Left ventricle myocardium superior (tissue), 1 donor: Measurements from ENCODE around the gene CACNA2D4. TPM values are rescaled to one million over a fixed set of nuclear protein-coding genes. Genes with fewer than 3 reads are reported as not detected.
"Not testable (repeated sequence)": the region's sequence is repeated elsewhere in the genome, so short reads cannot be mapped to it uniquely, and the experiment has no call there.

Source experiments
- ATAC-seq: fragments of 200-7000 bp; cut with Tn5 transposase; one replicate; pipeline ENCODE4 v1.9.1; 2020; ENCODE audit warnings: mild to moderate bottlenecking, moderate library complexity
- DNase-seq: peaks from one replicate; pipeline ENCODE4 v3.0.0-alpha.2; 2020
- intact Hi-C: fragments of 100-400 bp; cut with micrococcal nuclease; formaldehyde crosslinking; loops from one replicate; pipeline ENCODE4 v1.11.0; 2022
- total RNA-seq: library from RNA; stranded (reverse); fragmentation: NEBNext Ultra II Directional; extraction: Animal tissue kit (Norgen Biotek cat#: 25700); gene quantifications from one replicate; pipeline ENCODE4 v1.2.1, GENCODE V29; 2021
- donor health status: DM: no; HTN: yes; CAD: no; lungs with severe emphysema.

The CACNA2D4 gene
- total RNA-seq, 1 donor from 2014 or later = 1.0 TPM

DNA sequence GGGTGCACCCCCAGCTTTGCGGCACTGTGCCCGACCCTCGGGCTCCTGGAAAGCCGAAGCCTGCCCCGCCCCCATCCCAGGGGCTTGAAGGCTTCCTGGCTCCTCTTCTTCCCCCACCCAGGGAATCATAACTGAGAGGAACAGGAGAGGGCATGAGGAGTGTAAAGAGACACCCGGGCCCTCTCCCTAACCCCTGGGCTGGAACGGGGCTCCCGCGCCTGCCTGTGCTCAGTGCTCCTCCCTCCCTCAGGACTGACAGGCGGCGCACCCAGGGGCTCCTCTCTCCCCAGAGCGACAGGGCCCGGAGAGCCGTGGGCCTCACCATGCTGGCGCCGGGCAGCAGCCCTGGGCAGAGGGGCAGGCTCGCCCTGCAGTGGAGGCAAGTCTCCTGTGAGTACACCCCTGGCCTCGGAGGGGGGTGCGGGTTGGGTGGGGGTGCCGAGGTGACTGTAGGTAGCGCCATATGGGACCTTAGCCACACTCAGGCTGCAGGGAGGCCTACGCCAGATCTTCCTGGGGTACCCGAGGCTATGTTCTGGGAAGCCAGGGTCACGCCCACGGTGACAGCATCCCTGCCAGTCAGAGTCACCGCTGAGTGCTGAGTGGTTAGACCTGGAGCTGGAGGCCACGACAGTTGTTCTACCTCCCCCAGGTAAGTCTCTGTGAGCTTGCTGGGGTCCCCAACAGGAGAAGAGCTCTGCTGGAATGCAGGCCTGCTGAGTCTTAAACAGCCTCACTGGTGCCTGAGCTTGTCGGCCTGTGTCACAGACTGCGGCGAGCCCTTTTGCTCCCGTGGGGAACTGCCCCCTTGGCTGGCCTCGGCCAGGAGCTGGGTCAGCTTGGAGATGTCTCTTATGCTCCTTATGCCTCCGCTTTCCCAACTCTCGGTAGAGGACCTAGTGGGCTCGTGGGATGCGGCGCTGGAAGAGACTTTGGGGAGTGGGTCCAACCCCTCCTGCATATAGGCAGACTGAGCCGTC is 90.3 kb downstream of the CACNA2D4 start:
- intact Hi-C loops = no loop called here
- DNase-seq (no peak), ATAC-seq (no peak)

DNA sequence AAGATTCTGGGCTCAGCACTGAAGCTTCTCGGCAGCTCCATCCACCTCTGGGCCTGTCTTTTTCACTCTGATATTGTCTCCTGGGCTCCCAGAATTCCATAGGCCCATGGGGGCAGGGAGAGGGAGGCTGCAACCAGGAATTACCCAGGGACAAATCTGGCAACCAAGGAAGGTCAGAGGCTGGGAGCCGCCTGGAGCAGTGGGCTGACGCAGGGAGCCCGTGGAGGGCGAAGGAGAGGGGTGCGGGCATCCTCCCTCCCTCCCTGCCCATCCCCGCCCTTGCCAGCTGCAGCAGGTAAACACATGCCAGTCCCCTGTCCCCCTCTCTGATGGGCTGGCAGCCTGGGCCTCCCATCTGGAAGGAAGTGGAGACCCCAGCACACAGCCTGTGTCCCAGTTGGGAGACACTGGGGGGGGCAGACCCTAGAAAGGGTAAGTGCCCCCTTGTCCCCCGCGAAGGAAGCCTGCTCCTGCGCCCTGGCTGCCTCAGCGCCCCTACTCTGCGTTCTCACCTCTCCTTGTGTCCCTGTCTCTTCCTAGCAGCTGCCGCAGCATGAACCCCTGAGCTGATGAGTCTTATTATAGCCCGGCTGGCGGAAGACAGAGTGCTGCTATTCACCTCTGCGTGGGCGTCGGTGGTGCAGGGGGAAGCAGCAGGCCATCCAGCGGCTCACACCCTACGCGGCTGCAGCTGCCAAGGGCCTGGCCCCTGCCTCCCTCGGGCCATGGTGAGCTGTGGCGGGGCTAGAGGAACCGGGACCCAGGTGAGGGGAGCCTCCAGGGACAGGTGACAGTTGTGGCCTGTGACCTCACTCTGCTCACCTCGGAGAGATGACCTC is 91.4 kb downstream of the CACNA2D4 start:
- no peak for DNase-seq
- intact Hi-C loops = no loop called here
- no peak for ATAC-seq

DNA sequence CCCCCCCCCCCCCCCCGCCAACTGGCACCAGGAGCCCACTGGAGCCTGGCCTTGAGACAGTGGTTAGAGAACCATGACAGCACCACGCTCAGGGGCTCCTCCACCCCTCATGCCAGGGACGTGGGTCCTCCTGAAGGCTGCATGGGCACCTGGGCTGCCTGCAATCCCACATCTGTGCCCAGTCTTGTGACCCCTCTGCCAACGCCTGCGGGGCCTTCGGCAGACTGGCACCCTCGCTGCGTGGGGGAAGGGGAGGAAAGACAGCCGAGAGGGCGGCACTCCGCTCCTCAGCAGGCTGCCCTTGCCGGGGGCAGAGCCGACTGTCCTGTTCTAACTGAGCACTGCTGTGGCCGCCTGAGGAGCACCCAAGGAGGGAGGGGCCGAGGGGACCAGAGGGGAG is 92.1 kb downstream of the CACNA2D4 start:
- no peak for DNase-seq
- intact Hi-C loops = no loop called here

GRCh38 chr12:1825382-1826102 is 92.9 kb downstream of the CACNA2D4 start:
- DNase-seq (no peak), ATAC-seq (no peak)
- intact Hi-C loops = no loop called here

More for the DNA sequence above, 92.1 kb downstream of the CACNA2D4 start:
- no peak for ATAC-seq

DNA sequence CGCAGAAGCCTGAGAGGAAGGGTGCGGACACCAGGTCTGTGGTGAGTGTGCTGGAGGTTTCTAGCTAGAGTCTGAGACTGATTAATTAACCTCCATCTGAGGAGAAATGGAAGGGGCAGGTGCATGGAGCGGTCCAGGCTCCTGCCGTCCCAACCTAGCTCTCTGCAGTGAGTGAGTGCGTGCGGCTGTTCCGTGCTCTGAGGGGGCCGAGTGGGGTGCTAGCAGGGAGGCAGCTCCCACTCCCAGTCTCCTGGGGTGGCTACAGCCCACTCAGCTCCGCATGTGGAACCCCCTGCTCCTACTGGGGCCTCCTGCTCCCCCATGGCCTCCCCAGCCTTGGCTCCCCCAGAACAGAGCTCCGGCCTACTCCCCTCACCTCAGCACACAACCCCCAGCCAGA is 95.2 kb downstream of the CACNA2D4 start:
- ATAC-seq (no peak), DNase-seq (no peak)
- intact Hi-C loops = no loop called here

GRCh38 chr12:1822699-1823098 is 95.8 kb downstream of the CACNA2D4 start:
- ATAC-seq (no peak), DNase-seq (no peak)
- intact Hi-C loops = no loop called here

DNA sequence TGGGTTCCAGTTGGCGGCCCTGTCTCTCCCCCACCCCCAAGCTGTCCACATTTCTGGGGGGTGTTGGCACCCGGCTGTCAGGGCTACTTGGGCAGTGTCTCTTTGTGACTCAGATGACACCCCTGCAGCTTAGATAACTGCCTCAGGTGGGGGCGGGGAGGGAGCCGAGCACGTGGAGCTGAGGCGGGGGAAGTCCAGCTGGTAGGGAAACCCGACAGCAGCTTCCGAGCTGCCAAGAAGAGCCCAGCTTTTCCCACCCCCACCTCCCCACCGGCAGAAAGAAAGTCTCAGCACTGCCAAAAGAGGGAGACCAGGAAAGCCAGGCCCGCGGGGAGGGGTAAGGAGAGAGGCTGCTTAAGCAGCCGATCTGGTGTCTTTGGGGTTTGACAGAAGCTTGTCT is 96.6 kb downstream of the CACNA2D4 start:
- intact Hi-C loops = no loop called here
- no peak for DNase-seq
- ATAC-seq = no peak

- no peak for ATAC-seq
- no peak for DNase-seq
- intact Hi-C loops = no loop called here
Measured at GRCh38 chr12:1820896-1821291, 97.6 kb downstream of the CACNA2D4 start.

DNA sequence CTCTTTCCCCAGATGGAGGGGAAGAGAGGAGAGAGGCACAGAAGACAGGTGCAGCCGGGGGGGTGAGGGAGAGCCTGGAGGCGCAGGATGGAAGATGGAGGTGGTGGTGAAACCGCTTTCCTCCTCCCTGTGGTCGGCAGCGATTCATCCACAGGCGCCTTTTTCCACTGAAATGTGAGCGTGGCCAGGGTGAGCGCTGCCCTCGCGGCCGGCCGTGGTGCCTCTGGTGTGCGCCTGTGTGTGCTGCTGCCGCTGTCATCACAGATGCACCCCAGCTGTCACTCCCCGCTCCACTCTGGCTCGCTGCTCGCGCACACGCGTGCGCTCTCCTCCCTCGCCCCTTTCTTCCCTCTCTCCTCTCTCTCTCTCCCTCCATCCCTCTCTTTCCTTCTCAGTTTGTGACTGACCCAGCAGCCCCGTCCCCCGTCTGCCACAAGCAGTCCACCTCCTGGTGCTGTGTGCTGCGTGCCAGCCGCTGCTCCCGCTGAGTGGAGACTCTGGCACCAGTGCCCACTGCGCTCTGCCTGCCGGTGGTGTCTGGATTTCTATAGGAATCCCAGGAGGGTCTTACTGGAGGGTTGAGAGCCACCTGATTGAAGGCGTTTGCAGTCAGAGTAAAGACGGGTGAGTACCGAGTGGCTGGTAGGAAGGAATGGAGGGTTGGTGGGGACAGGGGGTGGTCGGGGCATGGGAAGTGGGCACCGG is 98.1 kb downstream of the CACNA2D4 start, which contains the start of gene LRTM2:
LRTM2 (plus strand) TSS at position 375 of the 705 bp plus-strand sequence. CDS start 7,584 bp downstream, outside the sequence.
- DNase-seq (no peak), ATAC-seq (peak; percentile 53)

GRCh38 chr12:1819571-1819970 is 98.9 kb downstream of the CACNA2D4 start:
- intact Hi-C loops = no loop called here
- ATAC-seq (peak; percentile 40), DNase-seq (no peak)

More for the DNA sequence above, 98.1 kb downstream of the CACNA2D4 start, which contains the start of gene LRTM2:
- intact Hi-C loops = no loop called here

DNA sequence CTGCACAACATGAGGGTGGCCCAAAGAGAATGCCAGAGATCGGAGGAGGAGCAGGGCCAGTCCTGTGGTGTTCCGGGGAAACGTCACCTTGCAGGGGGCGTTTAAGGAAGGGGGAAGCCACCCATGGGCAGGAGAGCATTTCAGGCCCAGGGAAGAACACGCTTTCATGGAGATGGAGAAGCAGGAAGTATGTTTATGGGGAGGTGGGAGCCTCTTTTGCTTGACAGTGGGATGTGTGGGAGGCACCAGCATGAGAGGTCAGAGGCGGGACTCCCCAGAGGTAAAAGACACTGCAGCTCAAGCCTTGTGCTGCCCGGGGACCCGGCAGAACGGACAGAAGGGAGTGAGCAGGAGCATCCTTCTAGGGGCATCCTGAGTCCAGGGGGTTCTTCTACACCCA is 99.4 kb downstream of the CACNA2D4 start:
- no peak for ATAC-seq
- intact Hi-C loops = no loop called here
- no peak for DNase-seq

- DNase-seq, ATAC-seq, intact Hi-C loops: not testable (repeated sequence)
Measured at GRCh38 chr12:1817928-1818327, 100.5 kb downstream of the CACNA2D4 start.

DNA sequence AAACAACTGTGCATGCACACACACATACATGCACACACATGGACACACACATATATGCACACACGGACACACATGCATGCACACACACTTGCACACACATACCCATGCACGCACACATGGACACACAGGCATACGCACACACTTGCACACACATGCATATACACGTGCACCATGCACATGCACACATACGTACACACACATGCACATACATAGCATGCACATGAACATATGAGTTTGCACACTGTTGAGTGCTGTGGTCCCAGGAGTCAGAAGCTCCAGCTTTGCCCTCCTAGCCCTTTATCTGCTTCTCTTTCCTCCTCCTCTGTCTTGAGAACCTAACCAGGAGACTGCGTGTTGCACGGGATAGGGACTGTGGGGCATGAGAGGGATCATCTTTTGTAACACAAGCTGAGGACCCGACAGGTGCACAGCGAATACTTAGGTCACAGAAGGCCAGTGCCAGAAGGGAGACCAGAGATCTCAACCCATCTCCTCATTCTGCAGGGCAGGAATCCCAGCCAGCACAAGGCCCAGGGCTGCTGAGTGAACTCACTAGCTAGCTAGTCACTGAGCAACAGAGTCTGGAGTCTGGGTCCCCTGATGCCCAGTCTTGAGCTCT is 101.6 kb downstream of the CACNA2D4 start:
- intact Hi-C loops = no loop called here
- DNase-seq (no peak), ATAC-seq (no peak)

DNA sequence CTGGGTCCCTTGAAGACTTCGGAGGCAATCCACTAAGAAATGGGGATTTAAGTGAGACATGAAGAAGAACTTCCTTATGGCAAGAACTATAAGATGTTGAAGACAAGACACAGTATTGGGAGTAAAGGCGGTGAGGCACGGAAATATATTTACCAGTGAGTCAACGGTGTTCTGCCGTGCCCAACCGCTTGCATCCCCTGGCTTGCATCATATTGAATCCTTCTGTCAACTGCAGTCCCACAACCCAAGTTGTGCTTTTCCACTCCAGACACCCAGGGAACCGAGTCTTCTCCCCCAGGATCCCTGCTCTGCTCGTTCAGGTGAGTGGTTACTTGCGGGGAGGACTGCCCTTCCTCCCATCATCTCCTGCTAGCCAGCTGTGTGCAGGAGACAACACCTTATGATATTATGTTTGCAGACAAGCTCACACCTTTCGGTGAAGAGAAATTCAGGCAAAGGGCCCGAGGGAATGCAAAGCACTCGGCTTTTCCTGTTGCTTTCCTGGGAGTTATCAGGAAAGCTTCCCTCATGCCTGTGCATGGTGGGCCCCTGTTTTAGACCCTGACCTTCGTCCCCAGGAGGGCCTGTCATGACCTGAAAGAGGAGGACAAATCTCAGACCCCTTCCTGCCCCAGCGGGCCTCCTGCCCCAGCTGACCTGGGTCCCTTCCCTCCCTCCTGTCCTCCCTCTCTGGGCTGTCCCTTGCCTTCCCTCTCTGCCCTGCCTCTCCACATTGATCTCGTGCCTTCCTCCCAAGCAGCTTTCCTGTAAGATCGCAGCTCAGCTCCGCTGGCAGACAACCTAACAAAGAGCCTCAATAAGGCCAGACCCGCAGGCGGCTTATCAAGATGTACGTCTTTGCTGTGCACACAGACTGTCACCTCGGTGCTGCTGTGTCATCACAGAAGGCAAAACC is 102.4 kb downstream of the CACNA2D4 start:
- DNase-seq (no peak), ATAC-seq (no peak)
- intact Hi-C loops = no loop called here

GRCh38 chr12:1815108-1815507 is 103.3 kb downstream of the CACNA2D4 start:
- DNase-seq = no peak
- no peak for ATAC-seq
- intact Hi-C loops = no loop called here

DNA sequence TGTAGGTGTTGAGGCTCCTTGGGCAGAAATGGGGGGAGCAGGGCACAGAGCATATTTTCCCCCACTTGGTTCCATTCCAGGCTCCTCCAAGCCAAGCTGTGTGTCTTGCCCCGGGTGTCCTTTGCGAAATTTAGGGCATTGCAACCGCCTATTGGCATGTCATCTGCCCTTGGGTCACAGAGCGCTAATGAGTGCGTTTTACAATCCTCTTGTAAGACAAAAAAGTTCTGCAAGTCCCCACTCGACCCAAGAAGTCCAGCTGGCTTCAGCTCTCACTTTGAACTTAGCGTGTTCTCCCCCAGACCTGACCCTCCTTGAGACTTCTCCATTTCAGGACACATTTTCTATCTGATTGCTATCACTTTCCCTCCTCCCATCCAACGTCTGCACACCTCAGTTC is 104.2 kb downstream of the CACNA2D4 start:
- intact Hi-C loops = no loop called here
- ATAC-seq = no peak
- DNase-seq = no peak

GRCh38 chr12:1812650-1813302 is 105.7 kb downstream of the CACNA2D4 start:
- DNase-seq (peak; percentile 55), ATAC-seq (peak; percentile 70)
- intact Hi-C loops = no loop called here
